GM12878 (cell line): Measurements from ENCODE around the gene CUL9. TPM values are rescaled to one million over a fixed set of nuclear protein-coding genes. Genes with fewer than 3 reads are reported as not detected.
A peak's percentile ranks its signal among the peaks of the same experiment; 100 is the strongest.

Experiments
- ATAC-seq: fragments of 200-7000 bp; cut with Tn5 transposase; 3 replicates; pipeline ENCODE4 v1.9.1; 2020; ENCODE audit warnings: mild to moderate bottlenecking, moderate library complexity
- BruUV-seq: library from RNA; stranded (reverse); fragments of 400-500 nt; replicated peaks from 2 replicates; lab custom pipeline; 2021; lab: Mats Ljungman, UMichigan
- CTCF ChIA-PET: fragments of 300-600 bp; sonication (Branson Sonifier 250); formaldehyde crosslinking; extraction: SDS; loops from one replicate; lab custom pipeline; 2021; ENCODE audit warnings: inconsistent platforms; lab: Yijun Ruan, JAX
- POLR2A ChIA-PET: fragments of 350-600 bp; formaldehyde crosslinking; extraction: SDS; loops from one replicate; lab custom pipeline; 2021; ENCODE audit warnings: inconsistent platforms; lab: Charles Lee
- RAD21 ChIA-PET: fragments of 300-600 bp; sonication (Branson Sonifier 250); formaldehyde crosslinking; loops from one replicate; lab custom pipeline; 2023; ENCODE audit warnings: antibody characterized with exemption; ENCODE audit not compliant: unreplicated experiment; lab: Charles Lee
- SMC1A ChIA-PET: fragments of 300-600 bp; sonication (Branson Sonifier 250); formaldehyde crosslinking; loops from one replicate; lab custom pipeline; 2023; ENCODE audit not compliant: unreplicated experiment, uncharacterized antibody; lab: Charles Lee
- DNase-seq: peaks from one replicate; pipeline ENCODE4 v3.0.0-alpha.2; 2011; ENCODE audit warnings: low read depth, low spot score
- FAIRE-seq: peaks from 3 replicates; lab custom pipeline; 2011; peaks lifted over from hg19 to GRCh38; lab: Jason Lieb, UNC
- H2AFZ ChIP-seq: 2 replicates; pipeline ENCODE4 v1.6.0; 2011; ENCODE audit warnings: low read depth, low read length, control low read depth; ENCODE audit not compliant: control insufficient read depth
- H3K27ac ChIP-seq: 2 replicates; pipeline ENCODE4 v1.5.1; 2011; ENCODE audit warnings: control low read depth; ENCODE audit not compliant: control insufficient read depth, insufficient read depth
- H3K27me3 ChIP-seq, 2 experiments: replicated peaks in 1 of 2; 2 replicates each; pipeline versions ENCODE4 v1.6.0 to v1.6.1; 2011; ENCODE audit warnings: low read length in 1 of 2; ENCODE audit not compliant: control insufficient read depth in 2 of 2, insufficient read depth in 2 of 2
- H3K36me3 ChIP-seq, 2 experiments: 2 replicates each; pipeline ENCODE4 v1.5.1; 2011; ENCODE audit warnings: low read length in 1 of 2; ENCODE audit not compliant: control insufficient read depth in 2 of 2, insufficient read depth in 2 of 2
- H3K4me1 ChIP-seq: 2 replicates; pipeline ENCODE4 v1.6.1; 2011; ENCODE audit warnings: mild to moderate bottlenecking, low read length, moderate library complexity, mixed read lengths; ENCODE audit not compliant: control insufficient read depth, insufficient read depth
- H3K4me2 ChIP-seq: 2 replicates; pipeline ENCODE4 v1.6.0; 2011; ENCODE audit warnings: control low read depth; ENCODE audit not compliant: control insufficient read depth, insufficient read depth
- H3K4me3 ChIP-seq: fragments of 200-600 bp; sonication (generic); 2 replicates; pipeline ENCODE4 v1.5.1; 2016
- H3K79me2 ChIP-seq: 2 replicates; pipeline ENCODE4 v1.6.0; 2011; ENCODE audit warnings: low read length; ENCODE audit not compliant: control insufficient read depth, insufficient read depth
- H3K9ac ChIP-seq: 2 replicates; pipeline ENCODE4 v1.8.0; 2011; ENCODE audit warnings: low read length, control low read depth, mixed read lengths; ENCODE audit not compliant: control insufficient read depth, insufficient read depth
- H3K9me3 ChIP-seq: replicated peaks from 3 replicates; pipeline ENCODE4 v1.5.1; 2011; ENCODE audit warnings: mild to moderate bottlenecking, low read length; ENCODE audit not compliant: control insufficient read depth, insufficient read depth
- H4K20me1 ChIP-seq: 2 replicates; pipeline ENCODE4 v1.6.0; 2011; ENCODE audit not compliant: control insufficient read depth, insufficient read depth
- FOXM1 ChIP-seq: IDR thresholded peaks from 2 replicates; pipeline ENCODE4 v1.6.1; 2012; ENCODE audit warnings: low read depth, mild to moderate bottlenecking, inconsistent platforms, low read length, moderate library complexity
- KDM1A ChIP-seq: fragments of 200-600 bp; sonication (generic); IDR thresholded peaks from 2 replicates; pipeline ENCODE4 v1.6.1; 2016; ENCODE audit warnings: borderline replicate concordance
- POLR2A ChIP-seq: IDR thresholded peaks from 2 replicates; pipeline ENCODE4 v1.6.1; 2011; ENCODE audit warnings: low read depth, mild to moderate bottlenecking, low read length
- POLR2AphosphoS5 ChIP-seq: IDR thresholded peaks from 2 replicates; pipeline ENCODE4 v1.6.1; 2011; ENCODE audit warnings: mild to moderate bottlenecking, low read length, inconsistent platforms
- SMC3 ChIP-seq: IDR thresholded peaks from 2 replicates; pipeline ENCODE4 v1.6.1; 2011; ENCODE audit warnings: low read length, improper control_type of control experiment, borderline replicate concordance
- TCF3 ChIP-seq: IDR thresholded peaks from 2 replicates; pipeline ENCODE4 v1.6.1; 2012; ENCODE audit warnings: low read depth, mild to moderate bottlenecking, low read length, borderline replicate concordance; ENCODE audit not compliant: insufficient read depth
- WGBS: methylation state at CpG from one replicate; pipeline ENCODE4 v1.1.6; 2016; ENCODE audit warnings: low lambda C conversion rate; ENCODE audit not compliant: insufficient replicate concordance, insufficient coverage; ENCODE audit errors: missing lambda C conversion rate; 5-methylcytosine and 5-hydroxymethylcytosine counted together
- in situ Hi-C: fragments of 300-500 bp; cut with MboI; formaldehyde crosslinking; loops from 9 replicates; pipeline ENCODE4 v1.14.3; 2018; ENCODE audit warnings: mixed read lengths
- intact Hi-C: fragments of 100-400 bp; cut with micrococcal nuclease; formaldehyde crosslinking; loops from one replicate; pipeline ENCODE4 v1.14.2; 2022; ENCODE audit not compliant: unreplicated experiment
- polyA plus RNA-seq, 11 experiments: library from polyadenylated mRNA; depleted of rRNA in 4 of 11; unstranded in 6 of 11; stranded (reverse) in 5 of 11; fragments of >200 nt; fragmentation: Nextera tagmentation in 4 of 11; fragmentation: Illumina TruSeq in 1 of 11; extraction: Ambion mirVana in 4 of 11; extraction: Trizol in 1 of 11; gene quantifications; 1 replicate in 1 of 11; 2 replicates in 10 of 11; pipeline versions ENCODE4 v1.2.1 to v1.2.3, GENCODE V29; 2011 to 2016; ENCODE audit warnings: inconsistent platforms in 2 of 11, missing spikeins in 2 of 11, low read depth in 1 of 11
- total RNA-seq, 4 experiments: library from RNA; depleted of rRNA in 3 of 4; stranded (reverse); fragments of >200 nt in 3 of 4; fragmentation: Illumina TruSeq in 1 of 4; extraction: Trizol in 1 of 4; gene quantifications; 2 replicates each; pipeline versions ENCODE4 v1.2.1 to v1.2.3, GENCODE V29; 2013 to 2021

The CUL9 gene
- total and polyA plus RNA-seq, 10 of the 15 experiments (the other 5 are each of a cell fraction or from before 2014, with no cell fraction given) = 1.2 to 48.3 (median 17.2) TPM

GRCh38 chr6:43178150-43178549 lies 3.8 kb upstream of the CUL9 start:
- in situ Hi-C loops (no loop called here), intact Hi-C loops (loop anchor here (10.0 kb wide), 1 partner anchor 393 kb away; the partner anchor contains the start of gene BICRAL)
- RAD21 ChIA-PET = no interaction called here
- FAIRE-seq = no peak
- 98% methylated on average over 12 of the region's 12 CpGs for WGBS
- Histone ChIP-seq H4K20me1 (peaks cover 6% of the 10 kb centered on the region; the same call in 1 of the 2 replicates), H3K4me2 (no peak overlapping the region), H3K4me3 (no peak overlapping the region), H3K9me3 (no peaks in the 10 kb centered on the region), H3K27ac (no peak overlapping the region), H3K27me3 (no peaks in the 10 kb centered on the region), H3K4me1 (peaks cover 33% of the 10 kb centered on the region), H2AFZ (no peak overlapping the region), H3K36me3 (peaks cover 30 to 36% of the 10 kb centered on the region in 2 experiments), H3K9ac (no peak overlapping the region), H3K79me2 (peaks cover 36% of the 10 kb centered on the region)
- CTCF ChIA-PET = no interaction called here
- BruUV-seq = no TSS peak
- no peak for ATAC-seq
- no peak for DNase-seq
- SMC1A ChIA-PET = no interaction called here
- POLR2A ChIA-PET = interaction anchor here (0.5 to 0.6 kb wide), 3 partner anchors 138 to 1059 kb away, joined by 3 to 9 read pairs (median 3); no protein-coding TSS in a partner anchor
- TF ChIP-seq POLR2A = 0 out of 2 replicates have a peak, but pooled peaks have one; percentile 21
- no peak for TF ChIP-seq KDM1A
- TF ChIP-seq POLR2AphosphoS5 = 0 out of 2 replicates have a peak, but pooled peaks have one; percentile 18
- TF ChIP-seq SMC3 = no peak
- no peak for TF ChIP-seq TCF3
- TF ChIP-seq FOXM1 = no peak
- TF ChIP-seq, all 136 proteins: peak for 2
